Measurements from ENCODE around the gene GFRA1.
A peak's percentile ranks its signal among the peaks of the same experiment; 100 is the strongest.

GRCh38 chr10:116287906-116288501 lies 15.0 kb upstream of the GFRA1 start:
- TF ChIP-seq EZH2 (IDR thresholded peaks at IDR 0.05; ENCODE audit: borderline replicate concordance, low read depth, low read length, severe bottlenecking) (no peak), CTCF (IDR thresholded peaks at IDR 0.05; ENCODE audit: borderline replicate concordance, extremely low read depth, low read length, poor library complexity, severe bottlenecking) (peak; percentile 59)
